GM19395 (cell line): Measurements from ENCODE around the gene IRAK1BP1.
"Not testable (repeated sequence)": the region's sequence is repeated elsewhere in the genome, so short reads cannot be mapped to it uniquely, and the experiment has no call there.

Source experiments
- ATAC-seq: cut with Tn5 transposase; IDR thresholded peaks from one replicate; pipeline ENCODE4 v1.9.1; 2021; ENCODE audit warnings: mild to moderate bottlenecking, moderate library complexity; ENCODE audit not compliant: unreplicated experiment

IRAK1BP1 gene

GRCh38 chr6:78883651-78884050, 16.3 kb downstream of the IRAK1BP1 start:
- no peak for ATAC-seq

- ATAC-seq, result not testable (repeated sequence)
Observed at GRCh38 chr6:78889901-78890300, 22.6 kb downstream of the IRAK1BP1 start.

GRCh38 chr6:78896227-78896626, 28.9 kb downstream of the IRAK1BP1 start:
- no peak for ATAC-seq

- no peak for ATAC-seq
Observed at GRCh38 chr6:78908621-78909020, 41.3 kb downstream of the IRAK1BP1 start.

GRCh38 chr6:78909391-78909790, 42.0 kb downstream of the IRAK1BP1 start:
- no peak for ATAC-seq

- no peak for ATAC-seq
Observed at GRCh38 chr6:78910010-78910409, 42.7 kb downstream of the IRAK1BP1 start.

- peak; percentile 62 for ATAC-seq
Observed at GRCh38 chr6:78910591-78911171, 43.3 kb downstream of the IRAK1BP1 start.

- no peak for ATAC-seq
Observed at GRCh38 chr6:78911218-78911940, 44.0 kb downstream of the IRAK1BP1 start.

- ATAC-seq, result no peak
Observed at GRCh38 chr6:78916411-78916810, 49.1 kb downstream of the IRAK1BP1 start.

- ATAC-seq, result no peak
Observed at GRCh38 chr6:78917788-78918187, 50.4 kb downstream of the IRAK1BP1 start.

GRCh38 chr6:78921168-78921567, 53.8 kb downstream of the IRAK1BP1 start:
- ATAC-seq, result not testable (repeated sequence)

GRCh38 chr6:78925317-78925716, 58.0 kb downstream of the IRAK1BP1 start:
- no peak for ATAC-seq

- no peak for ATAC-seq
Observed at GRCh38 chr6:78935553-78935952, 68.2 kb downstream of the IRAK1BP1 start.

GRCh38 chr6:78936515-78936914, 69.2 kb downstream of the IRAK1BP1 start:
- ATAC-seq, result no peak

GRCh38 chr6:78942446-78942845, 75.1 kb downstream of the IRAK1BP1 start:
- ATAC-seq, result no peak

GRCh38 chr6:78947529-78947928, 80.2 kb downstream of the IRAK1BP1 start:
- no peak for ATAC-seq

GRCh38 chr6:78947962-78948361, 80.6 kb downstream of the IRAK1BP1 start:
- no peak for ATAC-seq

- ATAC-seq, result no peak
Observed at GRCh38 chr6:78948785-78949184, 81.4 kb downstream of the IRAK1BP1 start.

GRCh38 chr6:78952362-78952761, 85.0 kb downstream of the IRAK1BP1 start:
- ATAC-seq, result no peak
